IMR-90 (cell line): ENCODE results near the gene CABP5. TPM values are rescaled to one million over a fixed set of nuclear protein-coding genes. Genes with fewer than 3 reads are reported as not detected.

Experiments
- ATAC-seq: fragments of 200-7000 bp; cut with Tn5 transposase; 2 replicates; pipeline ENCODE4 v1.9.1; 2020; ENCODE audit warnings: low read depth, mild to moderate bottlenecking, moderate library complexity
- BruUV-seq: library from RNA; stranded (reverse); fragments of 400-500 nt; replicated peaks from 2 replicates; lab custom pipeline; 2021; lab: Mats Ljungman, UMichigan
- CTCF ChIA-PET: fragments of 300-600 bp; formaldehyde crosslinking; extraction: SDS; loops from one replicate; lab custom pipeline; 2021; ENCODE audit warnings: antibody characterized with exemption; lab: Yijun Ruan, JAX
- POLR2A ChIA-PET: fragments of 300-600 bp; sonication (Branson Sonifier 250); formaldehyde crosslinking; loops from one replicate; lab custom pipeline; 2022; ENCODE audit warnings: antibody characterized with exemption; ENCODE audit not compliant: unreplicated experiment; lab: Charles Lee
- DNase-seq: peaks from one replicate; pipeline ENCODE4 v3.0.0; 2013
- H2AFZ ChIP-seq: replicated peaks from 2 replicates; pipeline ENCODE3; 2013; ENCODE audit warnings: low read length, mild to moderate bottlenecking; ENCODE audit not compliant: poor library complexity
- H2AK5ac ChIP-seq: 2 replicates; pipeline ENCODE4 v1.6.1; 2013; ENCODE audit warnings: low read depth, low read length, inconsistent platforms
- H2AK9ac ChIP-seq: replicated peaks from 2 replicates; pipeline ENCODE3; 2013; ENCODE audit warnings: mild to moderate bottlenecking, low read depth, low read length, moderate library complexity; ENCODE audit not compliant: poor library complexity
- H2BK120ac ChIP-seq: 2 replicates; pipeline ENCODE4 v1.6.1; 2013; ENCODE audit warnings: low read depth, low read length, inconsistent platforms
- H2BK15ac ChIP-seq: 3 replicates; pipeline ENCODE4 v1.6.1; 2013; ENCODE audit warnings: low read depth, low read length, inconsistent platforms
- H2BK20ac ChIP-seq: 2 replicates; pipeline ENCODE4 v1.6.1; 2013; ENCODE audit warnings: low read depth, mild to moderate bottlenecking, inconsistent platforms, low read length, moderate library complexity
- H2BK5ac ChIP-seq: 2 replicates; pipeline ENCODE4 v1.6.1; 2013; ENCODE audit warnings: mild to moderate bottlenecking, low read depth, low read length, inconsistent platforms; ENCODE audit not compliant: poor library complexity, severe bottlenecking
- H3K14ac ChIP-seq: replicated peaks from 2 replicates; pipeline ENCODE4 v1.6.1; 2013; ENCODE audit warnings: low read depth, low read length, inconsistent platforms
- H3K18ac ChIP-seq: 2 replicates; pipeline ENCODE4 v1.6.1; 2013; ENCODE audit warnings: low read depth, low read length, control low read depth
- H3K23ac ChIP-seq: 2 replicates; pipeline ENCODE4 v1.6.1; 2013; ENCODE audit warnings: low read depth, low read length, inconsistent platforms
- H3K27ac ChIP-seq: 2 replicates; pipeline ENCODE4 v1.5.1; 2013; ENCODE audit warnings: mild to moderate bottlenecking, control low read depth, low read length; ENCODE audit not compliant: insufficient read depth
- H3K27me3 ChIP-seq: 2 replicates; pipeline ENCODE4 v1.6.1; 2013; ENCODE audit warnings: low read length; ENCODE audit not compliant: control insufficient read depth, insufficient read depth
- H3K36me3 ChIP-seq: 2 replicates; pipeline ENCODE4 v1.6.1; 2013; ENCODE audit warnings: low read length, mixed read lengths; ENCODE audit not compliant: control insufficient read depth, insufficient read depth
- H3K4ac ChIP-seq: 2 replicates; pipeline ENCODE4 v1.6.1; 2013; ENCODE audit warnings: low read depth, low read length, inconsistent platforms
- H3K4me1 ChIP-seq: 2 replicates; pipeline ENCODE4 v1.6.1; 2013; ENCODE audit warnings: low read length, mixed read lengths; ENCODE audit not compliant: control insufficient read depth, insufficient read depth
- H3K4me2 ChIP-seq: 2 replicates; pipeline ENCODE4 v1.6.1; 2013; ENCODE audit warnings: low read depth, mild to moderate bottlenecking, control low read depth, low read length, moderate library complexity
- H3K4me3 ChIP-seq: 2 replicates; pipeline ENCODE4 v1.5.1; 2013; ENCODE audit warnings: low read depth, mild to moderate bottlenecking, control low read depth, low read length, moderate library complexity; ENCODE audit not compliant: insufficient read depth
- H3K56ac ChIP-seq: 2 replicates; pipeline ENCODE4 v1.6.1; 2013; ENCODE audit warnings: low read length, inconsistent platforms; ENCODE audit not compliant: insufficient read depth; ENCODE audit errors: extremely low read depth
- H3K79me1 ChIP-seq, 2 experiments: 2 replicates each; pipeline ENCODE4 v1.6.1; 2013; ENCODE audit warnings: low read length in 2 of 2, inconsistent platforms in 1 of 2, low read depth in 1 of 2
- H3K9ac ChIP-seq: 2 replicates; pipeline ENCODE4 v1.6.1; 2013; ENCODE audit warnings: low read depth, low read length, control low read depth
- H3K9me1 ChIP-seq: 2 replicates; pipeline ENCODE4 v1.6.1; 2013; ENCODE audit warnings: low read length, inconsistent platforms; ENCODE audit not compliant: insufficient read depth
- H3K9me3 ChIP-seq: 2 replicates; pipeline ENCODE4 v1.6.1; 2013; ENCODE audit warnings: low read length; ENCODE audit not compliant: control insufficient read depth, insufficient read depth
- H4K20me1 ChIP-seq: 2 replicates; pipeline ENCODE4 v1.6.1; 2013; ENCODE audit warnings: low read length, inconsistent platforms; ENCODE audit not compliant: insufficient read depth
- H4K5ac ChIP-seq: 2 replicates; pipeline ENCODE4 v1.6.1; 2013; ENCODE audit warnings: mild to moderate bottlenecking, low read depth, low read length, control low read depth
- H4K8ac ChIP-seq, 2 experiments: 2 replicates each; pipeline ENCODE4 v1.6.1; 2013; ENCODE audit warnings: low read depth in 2 of 2, low read length in 2 of 2, control low read depth in 1 of 2, inconsistent platforms in 1 of 2
- H4K91ac ChIP-seq: 2 replicates; pipeline ENCODE4 v1.6.1; 2013; ENCODE audit warnings: low read depth, low read length, inconsistent platforms; ENCODE audit not compliant: insufficient read depth
- BHLHE40 ChIP-seq: fragments of 150-350 bp; IDR thresholded peaks from 2 replicates; pipeline ENCODE4 v1.6.1; 2016; ENCODE audit warnings: mild to moderate bottlenecking, low read depth, low read length
- CEBPB ChIP-seq: IDR thresholded peaks from 2 replicates; pipeline ENCODE4 v1.6.1; 2012; ENCODE audit warnings: low read depth, low read length, improper control_type of control experiment
- CTCF ChIP-seq: conservative IDR thresholded peaks from 2 replicates; pipeline ENCODE4 v1.5.1; 2012; ENCODE audit warnings: mild to moderate bottlenecking, low read depth, low read length, improper control_type of control experiment
- FOS ChIP-seq: fragments of 150-350 bp; IDR thresholded peaks from 2 replicates; pipeline ENCODE4 v1.6.1; 2016; ENCODE audit warnings: low read depth, low read length
- MAZ ChIP-seq: IDR thresholded peaks from 2 replicates; pipeline ENCODE4 v1.6.1; 2012; ENCODE audit warnings: low read depth, mild to moderate bottlenecking, low read length, improper control_type of control experiment, moderate library complexity, borderline replicate concordance
- MXI1 ChIP-seq: IDR thresholded peaks from 2 replicates; pipeline ENCODE4 v1.6.1; 2012; ENCODE audit warnings: low read depth, mild to moderate bottlenecking, low read length, moderate library complexity, borderline replicate concordance
- POLR2A ChIP-seq: IDR thresholded peaks from 2 replicates; pipeline ENCODE4 v1.6.1; 2012; ENCODE audit warnings: mild to moderate bottlenecking, low read depth, low read length
- RAD21 ChIP-seq: IDR thresholded peaks from 2 replicates; pipeline ENCODE4 v1.6.1; 2012; ENCODE audit warnings: low read length, improper control_type of control experiment
- SMC3 ChIP-seq: fragments of 150-350 bp; IDR thresholded peaks from 2 replicates; pipeline ENCODE4 v1.6.1; 2016; ENCODE audit warnings: low read depth, mild to moderate bottlenecking, antibody characterized with exemption, low read length, moderate library complexity
- USF2 ChIP-seq: fragments of 150-350 bp; IDR thresholded peaks from 2 replicates; pipeline ENCODE4 v1.6.1; 2017; ENCODE audit warnings: mild to moderate bottlenecking, antibody characterized with exemption, low read length, low read depth
- WGBS, 2 experiments: methylation state at CpG; one replicate each; pipeline versions ENCODE4 v1.1.5 to v1.1.7; 2013; ENCODE audit warnings: missing lambda C conversion rate in 2 of 2; ENCODE audit not compliant: insufficient read length in 1 of 2; ENCODE audit errors: extremely low coverage in 2 of 2; 5-methylcytosine and 5-hydroxymethylcytosine counted together
- dilution Hi-C: fragments of 300-500 bp; cut with HindIII; formaldehyde crosslinking; loops from one replicate; pipeline ENCODE4 v1.14.3; 2018; ENCODE audit warnings: low sequenced_read_pairs; ENCODE audit not compliant: unreplicated experiment
- in situ Hi-C: fragments of 300-500 bp; cut with MboI; formaldehyde crosslinking; loops from 3 replicates; pipeline ENCODE4 v1.14.3; 2019; ENCODE audit warnings: low sequenced_read_pairs, inconsistent platforms, mixed read lengths
- intact Hi-C: fragments of 100-400 bp; cut with micrococcal nuclease; formaldehyde crosslinking; loops from 2 replicates; pipeline ENCODE4 v1.10.0; 2022
- polyA plus RNA-seq, 3 experiments: library from polyadenylated mRNA; depleted of rRNA; stranded (reverse); fragments of >200 nt; gene quantifications; 2 replicates each; pipeline ENCODE4 v1.2.3, GENCODE V29; 2012; ENCODE audit warnings: low replicate concordance in 1 of 3
- total RNA-seq: library from RNA; depleted of rRNA; stranded (reverse); fragments of >200 nt; gene quantifications from 2 replicates; pipeline ENCODE4 v1.2.3, GENCODE V29; 2012
- TF ChIP-seq, protein P1 (sequence below): fragments of 150-350 bp; IDR thresholded peaks from 2 replicates; pipeline ENCODE4 v1.6.1; 2016; ENCODE audit warnings: low read depth, mild to moderate bottlenecking, low read length, moderate library complexity, borderline replicate concordance

CABP5 gene
- total and polyA plus RNA-seq, 2 of the 4 experiments (the other 2 are of a cell fraction): not detected

GRCh38 chr19:48081106-48081505 lies 37.2 kb upstream of the CABP5 start:
- Histone ChIP-seq H3K36me3 (no peaks in the 10 kb centered on the region), H4K91ac (no peak overlapping the region), H4K5ac (no peak overlapping the region), H3K4me2 (no peak overlapping the region), H3K14ac (no peak overlapping the region), H2BK120ac (no peak overlapping the region), H2BK15ac (no peak overlapping the region), H3K9me3 (no peaks in the 10 kb centered on the region; the same call in 1 of the 2 replicates), H3K9ac (no peak overlapping the region), H3K18ac (no peak overlapping the region), H3K4me3 (no peak overlapping the region), H3K23ac (no peak overlapping the region), H2AK5ac (no peak overlapping the region), H3K9me1 (no peaks in the 10 kb centered on the region), H3K79me1 (no peaks in the 10 kb centered on the region), H3K56ac (no peak overlapping the region), H4K8ac (no peak overlapping the region), H3K27ac (no peak overlapping the region), H3K27me3 (no peaks in the 10 kb centered on the region), H3K4ac (no peak overlapping the region), H2BK5ac (no peak overlapping the region), H3K4me1 (no peaks in the 10 kb centered on the region), H2BK20ac (no peak overlapping the region), H4K20me1 (no peaks in the 10 kb centered on the region), H2AK9ac (no peak overlapping the region), H2AFZ (no peak overlapping the region)
- WGBS, 2 experiments: 80% methylated on average over 2 of the region's 5 CpGs; no CpG with 5 or more reads in 1 of the 2 experiments
- DNase-seq (peak; percentile 31), ATAC-seq (no peak)
- no peak for TF ChIP-seq SMC3
- no peak for TF ChIP-seq CEBPB
- TF ChIP-seq, protein P1, sequence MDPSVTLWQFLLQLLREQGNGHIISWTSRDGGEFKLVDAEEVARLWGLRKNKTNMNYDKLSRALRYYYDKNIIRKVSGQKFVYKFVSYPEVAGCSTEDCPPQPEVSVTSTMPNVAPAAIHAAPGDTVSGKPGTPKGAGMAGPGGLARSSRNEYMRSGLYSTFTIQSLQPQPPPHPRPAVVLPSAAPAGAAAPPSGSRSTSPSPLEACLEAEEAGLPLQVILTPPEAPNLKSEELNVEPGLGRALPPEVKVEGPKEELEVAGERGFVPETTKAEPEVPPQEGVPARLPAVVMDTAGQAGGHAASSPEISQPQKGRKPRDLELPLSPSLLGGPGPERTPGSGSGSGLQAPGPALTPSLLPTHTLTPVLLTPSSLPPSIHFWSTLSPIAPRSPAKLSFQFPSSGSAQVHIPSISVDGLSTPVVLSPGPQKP: no peak
- no peak for TF ChIP-seq USF2
- no peak for TF ChIP-seq MAZ
- no peak for TF ChIP-seq POLR2A
- no peak for TF ChIP-seq BHLHE40
- no peak for TF ChIP-seq FOS
- no peak for TF ChIP-seq MXI1
- TF ChIP-seq CTCF: no peak
- no peak for TF ChIP-seq RAD21
- ChIA-PET POLR2A (no interaction called here), CTCF (no interaction called here)
- BruUV-seq: no TSS peak
- intact Hi-C loops (no loop called here), in situ Hi-C loops (no loop called here), dilution Hi-C loops (no loop called here)
